Choroid plexus epithelial cell (primary cell): ENCODE measurements around the gene PTCH2.

Experiments used
- DNase-seq: peaks from one replicate; pipeline ENCODE4 v3.0.0-alpha.2; 2010; ENCODE audit warnings: low read depth
- H3K4me3 ChIP-seq: 2 replicates; pipeline ENCODE4 v1.5.1; 2011; ENCODE audit warnings: low read depth, mild to moderate bottlenecking, control low read depth, low read length, moderate library complexity
- TF ChIP-seq, protein P1 (sequence below): conservative IDR thresholded peaks from 2 replicates; pipeline ENCODE4 v1.5.1; 2011; ENCODE audit warnings: low read depth, mild to moderate bottlenecking, control low read depth, inconsistent platforms, low read length, moderate library complexity

PTCH2 gene

DNA sequence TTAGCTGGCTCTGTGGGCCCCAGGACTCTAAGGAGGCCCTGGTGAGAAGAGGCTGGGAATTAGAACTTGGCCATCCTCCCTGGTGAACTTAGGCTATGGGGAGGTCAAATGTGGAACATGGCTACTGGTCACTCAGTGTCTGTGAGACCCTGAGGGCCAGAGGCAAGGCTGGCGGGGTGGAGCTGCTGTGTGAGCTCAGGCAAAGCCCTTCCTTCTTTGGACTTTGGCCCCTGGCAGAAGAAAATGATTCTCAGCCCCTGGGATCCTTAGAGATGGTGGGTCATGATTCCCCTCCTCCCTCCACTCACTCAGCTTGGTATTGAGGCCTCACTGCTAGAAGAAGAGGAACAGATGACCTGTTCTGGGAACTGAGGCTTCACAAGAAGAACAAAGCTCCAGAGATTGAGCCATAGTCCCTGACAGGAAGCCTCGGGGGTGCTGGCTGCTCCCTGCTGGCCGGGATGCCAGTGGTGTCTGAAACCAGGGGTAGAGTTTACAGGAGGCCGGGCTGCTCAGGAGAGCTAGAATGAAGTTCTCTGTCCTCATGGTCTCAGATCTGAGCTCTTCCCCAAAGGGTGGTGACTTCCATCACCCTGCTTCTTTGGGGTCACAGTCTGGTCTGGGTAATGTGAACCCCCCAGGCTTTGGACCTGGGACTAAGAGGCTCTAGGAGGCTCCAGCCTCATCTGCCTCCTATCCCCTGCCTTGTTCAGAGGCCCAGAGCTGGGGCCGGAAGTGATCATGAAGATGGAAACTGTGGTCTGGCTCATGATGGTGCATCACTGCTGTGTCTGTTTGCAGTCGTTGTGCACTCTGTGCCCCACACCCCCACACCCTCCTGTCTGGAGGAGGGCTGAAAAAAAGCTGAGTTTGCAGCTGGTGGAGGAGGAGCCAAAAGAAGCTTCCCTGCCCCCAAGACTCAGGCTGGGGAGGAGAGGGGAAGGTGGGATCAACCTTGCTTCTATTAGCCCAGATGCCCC lies 33.8 kb downstream of the PTCH2 start:
- DNase-seq, result peak; percentile 92
- H3K4me3 ChIP-seq, result peak overlapping the region; percentile 53

DNA sequence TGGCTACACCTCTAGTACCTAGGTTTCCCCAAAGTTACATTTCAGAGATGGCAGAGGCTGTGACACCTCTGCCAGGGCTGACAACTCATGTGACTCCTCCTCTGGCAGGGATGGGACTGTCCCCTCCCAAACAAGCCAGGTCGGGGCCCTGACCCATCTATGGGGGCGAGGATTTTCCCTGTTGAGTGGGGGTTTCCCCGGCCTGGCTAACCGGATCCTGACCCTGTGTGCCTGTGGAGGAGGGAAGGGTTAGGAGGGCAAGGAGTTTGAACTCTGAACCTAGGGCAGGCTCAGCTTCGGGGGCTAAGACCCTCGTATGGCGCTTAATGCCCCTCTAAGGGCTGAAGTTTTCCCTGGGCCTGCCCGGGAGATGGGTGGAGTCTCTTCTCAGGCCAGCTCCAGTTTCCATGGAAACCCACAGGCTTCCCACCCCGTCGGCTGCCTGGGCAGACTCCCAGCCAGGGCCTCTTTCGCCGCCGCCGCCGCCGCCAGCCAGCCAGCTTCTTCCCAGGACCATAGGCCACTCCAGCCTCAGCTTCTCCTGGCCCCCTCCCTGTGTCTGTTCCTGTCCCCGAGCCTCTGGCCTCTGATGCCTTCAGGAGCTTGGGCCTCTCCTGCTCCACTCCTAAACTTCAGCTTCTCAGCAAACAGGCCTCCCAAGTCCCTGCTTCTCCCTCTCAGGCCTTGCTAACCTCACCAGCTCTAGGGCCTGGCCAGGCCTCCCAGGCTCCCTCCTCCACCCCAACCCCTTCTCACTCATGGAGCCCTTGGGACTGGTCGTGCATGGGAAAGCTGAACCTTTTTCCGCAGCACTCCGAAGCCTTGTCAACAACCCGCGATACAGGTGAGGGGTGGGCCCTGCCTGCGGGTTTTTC lies 34.8 kb downstream of the PTCH2 start, which contains the start of gene BTBD19:
TSS of gene BTBD19 (plus strand) at position 461 of the 875 bp plus-strand sequence. CDS start at position 759, 298 bp downstream.
- peak; percentile 96 for DNase-seq
- TF ChIP-seq, protein P1, sequence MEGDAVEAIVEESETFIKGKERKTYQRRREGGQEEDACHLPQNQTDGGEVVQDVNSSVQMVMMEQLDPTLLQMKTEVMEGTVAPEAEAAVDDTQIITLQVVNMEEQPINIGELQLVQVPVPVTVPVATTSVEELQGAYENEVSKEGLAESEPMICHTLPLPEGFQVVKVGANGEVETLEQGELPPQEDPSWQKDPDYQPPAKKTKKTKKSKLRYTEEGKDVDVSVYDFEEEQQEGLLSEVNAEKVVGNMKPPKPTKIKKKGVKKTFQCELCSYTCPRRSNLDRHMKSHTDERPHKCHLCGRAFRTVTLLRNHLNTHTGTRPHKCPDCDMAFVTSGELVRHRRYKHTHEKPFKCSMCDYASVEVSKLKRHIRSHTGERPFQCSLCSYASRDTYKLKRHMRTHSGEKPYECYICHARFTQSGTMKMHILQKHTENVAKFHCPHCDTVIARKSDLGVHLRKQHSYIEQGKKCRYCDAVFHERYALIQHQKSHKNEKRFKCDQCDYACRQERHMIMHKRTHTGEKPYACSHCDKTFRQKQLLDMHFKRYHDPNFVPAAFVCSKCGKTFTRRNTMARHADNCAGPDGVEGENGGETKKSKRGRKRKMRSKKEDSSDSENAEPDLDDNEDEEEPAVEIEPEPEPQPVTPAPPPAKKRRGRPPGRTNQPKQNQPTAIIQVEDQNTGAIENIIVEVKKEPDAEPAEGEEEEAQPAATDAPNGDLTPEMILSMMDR, result no peak
- H3K4me3 ChIP-seq, result peak within 1 kb of the TSS; percentile 53

More for the DNA sequence above, 33.8 kb downstream of the PTCH2 start:
- TF ChIP-seq, protein P1, result peak; percentile 37

DNA sequence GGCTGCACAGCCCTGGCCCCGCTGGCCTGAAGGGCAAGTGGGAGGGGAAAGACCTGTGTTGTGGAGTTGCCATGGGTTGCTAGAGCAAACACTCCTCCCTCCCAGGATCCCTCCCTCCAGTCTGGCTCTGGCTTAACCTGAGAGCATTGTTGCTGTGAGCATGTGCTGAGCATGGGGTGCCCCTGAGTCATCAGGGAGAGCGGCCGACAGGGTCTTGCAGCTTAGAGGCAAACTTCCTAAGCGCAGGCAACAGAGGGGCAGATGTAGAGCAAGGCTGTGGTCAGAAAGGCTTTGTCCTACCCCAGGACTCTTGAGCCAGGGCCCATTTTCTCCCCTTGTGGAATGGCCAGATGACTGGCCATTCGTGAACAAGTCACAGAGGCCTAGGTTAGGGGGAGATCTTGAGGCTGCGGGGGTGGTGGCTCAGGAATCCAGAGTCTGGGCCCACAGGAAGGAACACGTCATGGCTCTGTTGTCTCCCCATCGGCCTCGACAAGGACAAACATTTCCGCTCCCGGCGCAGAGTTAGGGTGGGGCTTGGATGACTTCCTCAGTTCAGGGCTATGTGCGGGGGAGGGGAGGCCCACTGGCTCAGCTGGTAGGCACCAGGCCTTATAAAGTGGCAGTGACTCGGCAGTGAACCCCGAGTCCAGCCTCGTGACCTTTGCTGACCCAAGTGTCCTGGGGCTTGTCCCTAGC lies 35.5 kb downstream of the PTCH2 start:
- peak; percentile 100 for DNase-seq
- peak overlapping the region; percentile 1 for H3K4me3 ChIP-seq
- TF ChIP-seq, protein P1, result no peak

DNA sequence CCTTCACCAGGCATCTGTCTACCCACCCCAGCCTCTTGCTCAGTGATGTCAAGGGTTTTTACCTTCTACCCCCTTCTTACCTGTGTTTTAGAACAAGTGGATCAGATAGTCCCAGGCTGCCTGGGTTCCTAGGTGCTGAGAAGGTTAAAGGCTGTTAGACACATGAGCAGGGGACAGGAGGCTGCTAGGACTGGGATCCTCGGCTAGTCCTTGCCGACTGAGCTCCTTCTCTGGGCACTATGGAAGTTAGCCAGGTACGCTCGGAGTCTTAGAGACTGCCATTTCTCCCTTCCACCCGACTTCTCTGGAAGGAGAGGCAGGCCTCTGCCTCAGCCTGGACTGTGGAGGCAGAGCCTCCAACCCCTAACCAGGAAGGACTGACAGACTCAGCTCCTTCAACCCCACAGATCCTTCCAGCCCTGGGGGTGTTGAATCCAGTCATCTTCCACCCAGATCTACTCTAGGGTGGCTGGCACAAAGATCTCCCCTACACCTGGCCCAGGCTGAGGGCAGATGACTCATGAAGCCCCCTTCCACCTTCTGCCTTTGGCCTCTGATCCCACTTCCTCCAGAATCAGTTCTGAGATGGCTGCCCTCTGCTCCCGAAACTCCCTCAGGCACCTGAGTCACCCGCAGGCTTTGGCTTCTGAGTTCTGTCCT lies 36.2 kb downstream of the PTCH2 start, which contains the start of gene DYNLT4:
TSS of gene DYNLT4 (minus strand) at position 648 of the 660 bp plus-strand sequence. CDS start 683 bp downstream, outside the sequence.
- peak within 1 kb of the TSS; percentile 20 for H3K4me3 ChIP-seq
- TF ChIP-seq, protein P1, result no peak

DNA sequence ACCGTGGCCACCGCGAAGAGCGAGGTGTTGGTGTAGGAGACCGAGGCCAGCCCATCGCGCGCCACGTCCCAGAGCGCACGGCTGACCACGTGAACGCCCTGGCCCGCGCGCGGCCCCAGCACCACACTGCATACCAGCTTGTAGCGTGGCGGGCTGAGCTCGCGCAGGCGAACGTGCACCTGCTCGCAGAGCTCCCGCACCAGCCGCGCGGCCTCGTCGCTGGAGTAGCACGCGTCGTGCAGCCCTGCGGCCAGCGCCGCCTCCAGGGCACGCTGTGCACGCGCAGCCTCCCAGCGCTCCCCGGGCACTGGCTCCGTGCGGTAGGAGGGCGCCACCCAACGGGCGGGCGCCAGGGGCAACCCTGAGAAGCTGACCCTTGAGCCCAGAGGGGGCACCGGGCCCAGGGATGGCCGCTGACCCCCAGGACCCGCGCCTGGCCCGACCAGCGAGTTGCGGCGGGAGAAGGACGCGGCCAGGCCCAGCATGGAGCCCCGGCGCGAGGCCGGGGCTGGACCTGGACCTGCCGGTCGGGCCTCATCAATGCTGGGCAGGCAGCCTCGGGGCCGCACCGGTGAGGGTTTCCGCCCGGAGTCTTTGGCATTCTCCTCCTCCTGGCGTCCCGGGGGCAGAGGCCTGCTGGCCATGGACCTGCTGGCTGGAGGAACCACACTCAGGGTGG lies 36.9 kb downstream of the PTCH2 start:
- H3K4me3 ChIP-seq, result no peak overlapping the region
- TF ChIP-seq, protein P1, result no peak
- DNase-seq, result no peak

More for the DNA sequence above, 36.2 kb downstream of the PTCH2 start, which contains the start of gene DYNLT4:
- DNase-seq, result no peak
